Activated T-cell treated with anti-CD3 and anti-CD28 coated beads, Interleukin-2, amount 50 U/mL, for 48 hours (primary cell): ENCODE data around the gene PLOD2.

Experiments
- DNase-seq, 2 experiments: peaks; one replicate each; pipeline ENCODE4 v3.0.0-alpha.2; 2020

Gene PLOD2

GRCh38 chr3:146160964-146161662 lies at the start of gene PLOD2:
Gene PLOD2, minus strand, starts transcription at chr3:146161184. Its CDS starts 195 bp downstream, at chr3:146160989.
- peak; percentile 35 to 47 for DNase-seq

DNA sequence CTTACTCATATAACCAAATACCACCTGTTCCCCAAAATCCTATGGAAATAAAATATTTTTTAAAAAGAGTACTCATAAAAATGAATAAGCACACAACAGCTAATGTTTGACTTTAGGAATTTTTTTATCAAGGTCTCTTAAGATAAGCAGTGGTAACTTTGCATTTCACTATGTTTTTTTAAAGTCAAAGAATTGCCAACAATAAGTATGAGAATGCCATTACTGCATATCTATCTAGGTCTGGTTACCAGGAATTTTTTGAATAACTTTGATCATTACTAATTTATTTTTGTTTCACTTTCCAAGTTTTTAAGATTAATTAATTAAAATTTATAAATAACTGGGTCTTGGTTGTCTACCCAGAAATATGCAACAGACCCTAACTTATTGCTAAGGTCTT lies 48.4 kb upstream of the PLOD2 start:
- no peak for DNase-seq

- DNase-seq: no peak
These were observed 42.8 kb upstream of the PLOD2 start for GRCh38 chr3:146203776-146204175.

DNA sequence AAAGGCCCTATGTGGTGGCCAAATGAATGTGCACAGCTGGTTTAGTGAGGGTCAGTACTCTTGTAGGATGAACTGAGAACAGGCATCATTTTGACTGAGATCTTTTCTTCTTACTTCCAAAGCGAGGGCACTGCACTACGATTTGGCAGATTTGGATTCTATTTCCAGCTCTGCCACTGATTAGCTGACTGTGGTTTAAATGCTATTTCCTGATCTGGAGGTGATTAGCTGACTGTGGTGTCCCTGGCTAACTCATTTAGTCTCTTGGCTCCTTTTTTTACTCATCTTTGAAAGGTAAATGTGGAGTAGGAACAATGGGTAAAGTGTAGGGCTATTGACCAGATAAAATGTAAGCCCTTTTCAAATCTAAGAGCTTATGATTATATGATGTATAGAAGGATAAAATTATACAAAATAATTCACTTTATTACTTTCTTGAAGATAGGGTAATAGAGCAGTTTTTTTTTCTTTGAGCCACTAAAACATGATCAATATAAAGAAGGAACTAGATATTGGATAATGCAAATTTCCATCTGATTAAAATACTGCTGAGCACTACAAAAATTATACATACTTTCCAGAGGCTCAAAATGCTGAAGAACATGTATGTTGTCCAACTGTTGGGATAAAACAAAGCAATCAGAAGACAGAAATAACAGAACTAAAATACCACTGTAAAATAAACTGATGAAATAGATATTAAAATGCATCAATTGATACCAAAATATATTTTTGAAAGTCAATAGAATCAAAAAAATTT lies 39.7 kb upstream of the PLOD2 start:
- DNase-seq: no peak

GRCh38 chr3:146199762-146200161 lies 38.8 kb upstream of the PLOD2 start:
- no peak for DNase-seq

GRCh38 chr3:146196789-146197188 lies 35.8 kb upstream of the PLOD2 start:
- no peak for DNase-seq

DNA sequence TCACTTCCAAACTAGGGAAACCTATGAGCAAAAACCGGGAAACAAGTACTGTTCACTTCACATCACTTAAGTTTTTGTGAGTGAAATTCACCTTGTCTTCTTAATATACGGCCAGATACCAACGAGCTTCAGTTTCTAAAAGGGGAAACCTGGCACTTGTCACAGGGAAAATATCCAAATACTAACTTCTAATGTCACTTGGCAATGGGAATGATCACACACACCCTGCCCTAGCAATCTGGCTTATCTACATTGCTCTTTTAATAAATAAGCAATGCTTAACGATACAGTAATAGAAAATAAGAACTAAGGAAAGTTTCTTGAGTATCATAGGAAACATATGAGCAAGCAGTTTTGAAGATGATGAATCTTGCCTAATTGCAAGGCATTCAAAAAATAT lies 34.6 kb upstream of the PLOD2 start:
- DNase-seq: no peak

DNA sequence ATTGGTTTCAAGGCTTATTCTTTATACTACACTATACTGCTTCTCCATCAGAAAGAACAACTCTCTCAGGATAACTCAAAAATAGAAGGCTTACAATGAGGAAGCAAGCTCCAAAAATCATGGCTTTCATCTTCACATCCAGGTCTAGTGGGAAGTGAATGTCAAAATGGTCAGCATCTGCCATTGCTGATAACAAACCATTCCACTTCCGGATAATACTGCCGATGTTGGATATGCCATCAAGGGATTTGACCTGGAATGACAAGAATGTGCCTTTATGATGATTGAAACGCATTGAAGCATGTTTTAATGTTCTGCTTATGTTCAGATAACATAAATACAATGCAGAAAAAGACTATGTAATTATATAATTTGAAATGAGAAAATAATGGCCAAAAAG lies 34.0 kb upstream of the PLOD2 start:
- DNase-seq: no peak

GRCh38 chr3:146191051-146191450 lies 30.1 kb upstream of the PLOD2 start:
- no peak for DNase-seq

DNA sequence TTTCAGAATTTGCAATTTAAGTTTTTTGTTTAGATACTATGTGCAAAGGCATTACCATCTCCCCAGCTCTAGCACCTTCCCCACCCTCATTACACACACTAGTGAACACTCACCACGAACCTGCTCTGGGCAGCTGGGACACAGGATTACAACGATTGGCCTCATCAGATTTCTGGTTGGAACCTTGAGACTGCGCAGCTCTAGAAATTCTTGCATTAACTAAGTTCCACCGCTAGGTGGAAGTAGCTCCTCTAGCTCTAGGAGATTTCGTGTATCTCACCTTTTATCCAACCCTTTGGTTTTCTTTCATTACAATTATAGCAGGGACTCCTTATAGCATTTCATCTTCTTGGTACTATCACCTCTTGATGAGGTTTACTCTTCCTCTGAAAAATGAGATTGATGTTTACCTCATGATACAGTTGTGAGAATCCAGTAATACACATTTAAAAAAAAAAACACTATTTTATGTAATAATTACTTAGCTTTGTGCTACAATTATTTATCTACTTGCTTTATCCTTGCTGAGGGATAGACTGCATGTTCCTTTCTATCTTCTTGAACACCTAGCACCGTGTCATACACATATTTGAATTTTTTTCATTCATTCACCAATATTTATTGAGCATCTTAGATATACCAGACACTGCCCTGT lies 28.7 kb upstream of the PLOD2 start:
- peak; percentile 19 to 20 for DNase-seq

GRCh38 chr3:146187334-146187950 lies 26.5 kb upstream of the PLOD2 start:
- no peak for DNase-seq

DNA sequence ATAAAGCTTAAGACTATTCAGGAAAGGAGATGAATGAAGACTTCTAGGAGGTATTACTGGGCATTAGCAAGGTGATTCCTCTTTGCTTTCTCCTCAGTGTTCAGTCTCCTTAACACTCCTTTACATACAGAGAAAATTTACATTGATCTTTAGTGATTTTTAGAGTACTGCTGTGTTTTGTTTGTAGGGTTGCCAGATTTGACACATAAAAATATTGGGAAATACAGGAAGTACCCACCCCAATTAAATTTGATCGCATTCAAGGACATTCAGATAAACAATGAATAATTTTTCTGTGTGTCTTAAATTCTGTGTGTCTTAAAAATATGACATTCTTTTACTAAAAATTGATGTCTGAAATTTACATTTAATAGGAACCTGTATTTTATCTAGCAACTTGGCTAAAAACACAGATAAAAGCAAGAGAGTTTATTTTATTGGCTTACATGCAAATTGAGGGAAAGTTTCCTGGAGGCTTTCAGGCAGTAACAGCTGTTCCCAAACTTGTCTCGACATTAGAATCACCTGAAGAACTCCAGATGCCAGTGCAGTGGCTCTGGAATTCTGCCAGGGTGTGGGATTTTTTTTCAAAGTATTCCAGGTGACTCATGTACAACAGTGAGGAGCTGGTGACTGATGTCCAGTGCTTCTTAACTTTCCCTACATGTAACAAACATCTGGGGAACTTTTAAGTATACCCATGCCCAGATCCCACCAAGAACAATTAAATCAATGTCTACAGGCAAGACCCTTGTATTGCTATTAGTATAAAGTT lies 23.4 kb upstream of the PLOD2 start:
- DNase-seq: no peak

GRCh38 chr3:146181216-146181615 lies 20.2 kb upstream of the PLOD2 start:
- DNase-seq: no peak

DNA sequence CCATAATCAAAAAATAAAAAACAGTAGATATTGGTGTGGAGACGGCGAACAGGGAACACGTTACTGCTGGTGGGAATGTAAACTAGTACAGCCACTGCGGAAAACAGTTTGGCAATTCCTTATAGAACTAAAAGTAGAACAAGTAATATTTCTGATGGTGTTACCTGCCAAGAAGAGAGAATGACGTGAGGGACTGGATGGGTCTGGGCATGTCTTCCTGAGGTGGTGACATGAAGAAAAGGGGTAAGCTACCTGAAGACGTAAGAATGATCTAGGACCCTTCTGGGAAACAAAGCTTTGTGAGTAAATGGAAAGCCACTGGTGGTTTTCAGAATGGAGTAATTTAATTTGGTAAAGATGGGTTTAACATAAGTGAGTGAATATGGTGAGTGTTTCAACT lies 19.4 kb upstream of the PLOD2 start:
- no peak for DNase-seq

- DNase-seq: no peak
These were observed 17.2 kb upstream of the PLOD2 start for GRCh38 chr3:146178006-146178689.

DNA sequence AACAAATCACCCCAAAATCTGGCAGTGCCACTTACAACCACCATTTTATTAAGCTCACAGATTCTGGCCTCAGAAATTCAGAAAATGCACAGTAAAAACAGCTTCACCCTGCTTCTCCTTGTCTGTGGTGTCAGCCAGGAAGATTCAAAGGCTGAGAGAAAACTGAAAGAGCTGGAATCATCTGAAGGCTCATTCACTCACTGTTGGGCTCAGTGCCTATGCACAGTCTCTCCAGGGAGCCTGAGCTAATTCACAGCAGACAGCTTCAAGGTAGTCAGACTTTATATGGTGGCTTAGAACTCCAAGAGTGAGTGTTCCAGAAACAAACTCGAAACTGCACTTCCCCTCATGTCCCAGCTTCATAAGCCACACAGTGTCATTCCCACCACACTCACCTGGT lies 16.5 kb upstream of the PLOD2 start:
- DNase-seq: no peak

DNA sequence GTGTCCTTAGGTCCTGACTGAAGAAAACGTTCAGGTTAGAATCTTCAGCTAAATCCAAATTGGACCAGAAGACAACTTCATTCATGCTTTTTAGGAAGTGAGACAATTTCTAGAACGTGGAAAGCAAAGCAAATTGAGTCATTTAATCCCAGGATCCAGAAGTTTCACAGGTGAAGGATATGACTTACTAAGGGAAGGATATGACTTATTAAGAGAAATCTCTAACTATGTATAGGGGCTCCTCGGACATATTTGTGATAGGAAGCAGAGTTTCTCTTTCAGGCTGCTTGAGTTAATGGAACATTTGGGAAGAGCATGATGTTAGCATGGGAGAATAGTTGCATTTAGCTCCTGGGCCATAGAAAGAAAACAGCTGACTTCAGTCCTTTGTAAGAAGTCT lies 16.1 kb upstream of the PLOD2 start:
- DNase-seq: no peak

DNA sequence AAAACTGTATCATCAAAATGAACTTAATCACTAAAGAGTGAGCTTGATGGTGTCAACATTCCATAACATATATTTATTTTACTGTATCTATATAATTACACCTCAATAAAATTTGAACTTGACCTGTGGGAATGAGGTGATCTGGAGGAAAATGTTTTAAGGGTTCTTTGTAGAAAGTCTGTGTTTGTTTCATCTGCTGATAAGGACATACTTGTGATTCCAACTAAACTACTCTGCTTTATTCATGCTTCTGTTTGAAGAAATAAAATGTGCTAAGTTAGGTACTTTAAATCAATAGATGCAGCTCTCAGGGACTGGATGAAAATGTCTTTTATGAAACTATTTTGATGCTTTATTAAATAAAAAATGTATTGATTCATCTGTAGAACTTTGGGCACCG lies 11.6 kb upstream of the PLOD2 start:
- no peak for DNase-seq

GRCh38 chr3:146170591-146170990 lies 9.6 kb upstream of the PLOD2 start:
- no peak for DNase-seq

- no peak for DNase-seq
These were observed 8.9 kb upstream of the PLOD2 start for GRCh38 chr3:146169891-146170290.

GRCh38 chr3:146166826-146167225 lies 5.8 kb upstream of the PLOD2 start:
- DNase-seq: no peak

DNA sequence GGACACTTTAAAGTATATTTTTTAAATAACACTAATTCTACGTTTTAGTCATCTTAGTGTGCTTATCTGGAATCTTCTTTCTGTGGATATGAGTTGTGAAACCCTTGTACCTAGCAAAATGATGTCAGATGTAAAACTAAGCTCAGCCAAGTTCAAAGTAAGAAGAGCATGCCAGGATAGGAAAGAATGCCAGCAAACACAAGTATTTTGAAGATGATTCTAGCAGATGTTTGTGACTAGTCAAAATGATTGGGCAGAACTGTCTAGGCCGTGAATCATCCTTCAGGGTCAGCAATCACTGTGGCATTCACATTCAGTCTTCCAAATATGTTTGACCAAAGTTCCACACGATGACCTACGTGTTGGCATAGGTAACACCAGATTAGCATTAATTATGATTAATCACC lies 5.4 kb upstream of the PLOD2 start:
- no peak for DNase-seq
